Epithelial cell of proximal tubule (primary cell): ENCODE results near the gene RBM19. TPM values are rescaled to one million over a fixed set of nuclear protein-coding genes. Genes with fewer than 3 reads are reported as not detected.
"Not testable (repeated sequence)": the region's sequence is repeated elsewhere in the genome, so short reads cannot be mapped to it uniquely, and the experiment has no call there.

Experiments used
- DNase-seq: peaks from one replicate; pipeline ENCODE4 v3.0.0-alpha.2; 2011; ENCODE audit warnings: low read depth
- H3K4me3 ChIP-seq: 2 replicates; pipeline ENCODE4 v1.5.1; 2011; ENCODE audit warnings: low read depth, mild to moderate bottlenecking, low read length
- total RNA-seq: library from RNA; depleted of rRNA; stranded (reverse); fragments of >200 nt; gene quantifications from 2 replicates; pipeline ENCODE4 v1.2.3, GENCODE V29; 2015
- TF ChIP-seq, protein P1 (sequence below): conservative IDR thresholded peaks from 2 replicates; pipeline ENCODE4 v1.5.1; 2012; ENCODE audit warnings: low read depth, mild to moderate bottlenecking, low read length

The RBM19 gene
- total RNA-seq, 1 donor from 2014 or later, result 26.5 TPM

DNA sequence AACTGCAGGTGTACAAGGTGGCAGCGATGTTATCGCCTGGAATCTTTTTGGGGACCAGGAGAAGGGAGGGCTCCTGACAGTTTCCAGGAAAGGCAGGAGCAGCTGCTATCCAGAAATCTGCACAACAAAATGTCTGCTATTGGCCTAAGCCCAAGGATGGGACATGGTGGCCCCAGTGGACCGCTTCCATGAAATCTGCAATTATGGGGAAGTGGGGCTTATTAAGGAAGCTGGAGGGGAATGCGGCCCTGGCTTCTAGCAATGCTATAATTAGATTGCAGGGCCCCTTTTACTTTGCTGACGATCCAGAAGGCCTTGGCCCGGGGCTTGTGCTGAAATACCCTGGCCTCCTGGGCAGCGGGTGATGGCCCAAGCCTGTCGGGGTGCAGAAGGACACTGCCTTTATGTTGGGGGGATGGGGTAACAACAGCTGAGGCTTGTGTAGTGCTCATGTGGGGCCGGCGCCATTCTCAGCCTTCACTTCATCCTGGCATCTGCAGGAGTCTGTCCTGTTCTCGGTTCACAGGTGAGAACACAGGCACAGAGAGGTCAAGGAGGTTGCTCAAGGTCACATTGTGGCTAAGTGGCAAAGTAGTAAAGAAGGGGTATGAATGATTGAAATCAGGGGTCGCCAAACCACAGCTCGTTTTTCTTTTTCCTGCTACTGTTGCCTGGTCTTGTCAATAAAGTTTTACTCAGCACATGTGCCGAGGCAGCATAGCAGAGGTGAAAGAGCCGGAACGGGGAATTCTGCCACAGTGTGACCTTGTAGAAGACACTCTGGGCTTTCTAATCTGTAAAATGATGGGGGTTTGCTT, 153.5 kb downstream of the RBM19 start:
- TF ChIP-seq, protein P1, sequence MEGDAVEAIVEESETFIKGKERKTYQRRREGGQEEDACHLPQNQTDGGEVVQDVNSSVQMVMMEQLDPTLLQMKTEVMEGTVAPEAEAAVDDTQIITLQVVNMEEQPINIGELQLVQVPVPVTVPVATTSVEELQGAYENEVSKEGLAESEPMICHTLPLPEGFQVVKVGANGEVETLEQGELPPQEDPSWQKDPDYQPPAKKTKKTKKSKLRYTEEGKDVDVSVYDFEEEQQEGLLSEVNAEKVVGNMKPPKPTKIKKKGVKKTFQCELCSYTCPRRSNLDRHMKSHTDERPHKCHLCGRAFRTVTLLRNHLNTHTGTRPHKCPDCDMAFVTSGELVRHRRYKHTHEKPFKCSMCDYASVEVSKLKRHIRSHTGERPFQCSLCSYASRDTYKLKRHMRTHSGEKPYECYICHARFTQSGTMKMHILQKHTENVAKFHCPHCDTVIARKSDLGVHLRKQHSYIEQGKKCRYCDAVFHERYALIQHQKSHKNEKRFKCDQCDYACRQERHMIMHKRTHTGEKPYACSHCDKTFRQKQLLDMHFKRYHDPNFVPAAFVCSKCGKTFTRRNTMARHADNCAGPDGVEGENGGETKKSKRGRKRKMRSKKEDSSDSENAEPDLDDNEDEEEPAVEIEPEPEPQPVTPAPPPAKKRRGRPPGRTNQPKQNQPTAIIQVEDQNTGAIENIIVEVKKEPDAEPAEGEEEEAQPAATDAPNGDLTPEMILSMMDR, result no peak
- no peak overlapping the region for H3K4me3 ChIP-seq
- no peak for DNase-seq

DNA sequence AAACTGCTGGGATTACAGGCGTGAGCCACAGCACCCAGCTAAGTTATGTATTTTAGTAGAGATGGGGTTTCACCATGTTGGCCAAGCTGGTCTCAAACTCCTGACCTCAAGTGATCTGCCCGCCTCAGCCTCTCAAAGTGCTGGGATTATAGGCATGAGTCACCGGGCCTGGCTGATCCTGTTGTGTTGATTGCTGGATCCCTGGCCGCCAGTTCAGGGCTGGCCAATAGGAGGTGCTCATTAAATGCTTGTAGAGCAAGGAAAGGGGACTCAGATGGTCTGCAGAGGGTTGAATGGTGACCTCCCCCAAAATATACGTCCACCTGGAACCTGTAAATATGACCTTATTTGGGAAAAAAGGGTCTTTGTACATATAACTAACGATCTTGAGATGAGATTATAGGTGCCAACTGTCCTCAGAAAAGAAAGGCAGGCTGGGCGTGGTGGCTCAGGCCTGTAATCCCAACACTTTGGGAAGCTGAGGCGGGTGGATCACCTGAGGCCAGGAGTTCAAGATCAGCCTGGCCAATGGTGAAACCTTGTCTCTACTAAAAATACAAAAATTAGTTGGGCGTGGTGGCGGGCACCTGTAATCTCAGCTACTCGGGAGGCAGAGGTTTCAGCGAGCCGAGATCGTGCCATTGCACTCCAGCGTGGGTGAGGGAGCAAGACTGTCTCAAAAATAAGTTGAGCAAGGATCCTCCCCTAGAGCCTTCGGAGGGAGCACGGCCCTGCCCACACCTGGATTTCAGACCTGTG, 156.5 kb downstream of the RBM19 start:
- not testable (repeated sequence) for DNase-seq, H3K4me3 ChIP-seq

DNA sequence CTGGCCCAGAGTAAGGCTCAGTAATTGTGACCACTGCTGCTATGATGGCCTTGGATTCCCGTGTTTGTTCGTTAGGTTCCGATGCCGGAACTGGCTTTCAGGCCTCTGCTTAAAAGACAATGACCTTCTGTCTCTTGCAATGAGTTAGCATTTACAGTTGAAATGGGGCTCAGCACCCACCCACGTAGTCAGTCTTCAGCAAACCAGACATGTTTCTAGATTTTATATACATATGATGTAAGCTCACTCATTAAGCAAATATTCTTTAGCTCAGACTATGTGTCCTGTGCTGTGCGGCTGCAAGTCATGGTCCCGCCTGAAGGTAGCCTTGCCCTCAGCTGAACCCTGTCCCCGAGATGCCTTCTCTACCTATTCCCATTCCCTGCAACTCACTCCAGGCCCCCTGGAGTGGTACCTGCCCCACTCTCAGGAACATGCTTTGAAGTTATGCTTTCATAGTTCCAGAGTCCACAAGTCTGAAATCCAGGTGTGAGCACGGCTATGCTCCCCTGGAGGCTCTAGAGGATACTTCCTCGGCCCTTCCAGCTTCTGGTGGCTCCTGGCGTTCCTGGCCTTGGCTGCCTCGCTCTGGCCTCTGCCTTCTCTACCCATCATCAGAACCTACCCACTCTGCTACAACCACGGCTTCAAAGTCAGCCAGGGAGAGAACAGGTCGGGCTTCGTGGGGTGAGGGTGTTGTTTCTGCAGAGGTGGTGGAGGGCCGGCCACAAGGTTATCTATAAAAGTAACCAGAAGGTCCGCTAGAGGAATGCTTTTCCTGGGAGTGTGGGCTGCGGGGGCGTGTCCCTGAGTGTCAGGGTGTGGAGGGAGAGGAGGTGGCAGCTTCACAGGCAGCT, 157.8 kb downstream of the RBM19 start:
- DNase-seq, result no peak

DNA sequence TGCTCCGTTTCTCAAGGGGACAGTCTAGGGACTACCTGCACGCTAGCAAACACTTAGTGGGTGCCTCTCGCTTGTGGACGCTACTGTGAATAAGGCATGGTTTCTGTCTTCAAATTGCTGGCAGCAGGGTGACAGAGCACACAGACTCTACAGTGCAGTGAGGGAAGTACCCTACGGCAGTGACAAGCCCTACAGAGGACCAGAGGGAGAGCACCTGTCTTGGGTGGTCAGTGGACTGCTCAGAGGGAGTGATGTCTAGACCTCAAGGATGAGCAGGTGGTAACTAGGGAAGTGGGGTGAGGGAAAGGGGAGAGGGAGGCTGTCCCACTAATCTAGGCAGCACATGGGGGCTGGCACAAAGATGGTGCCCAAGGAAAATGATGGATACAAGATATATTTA, 160.5 kb downstream of the RBM19 start:
- TF ChIP-seq, protein P1, result no peak
- H3K4me3 ChIP-seq, result no peak overlapping the region
- DNase-seq, result no peak

More for the DNA sequence above, 157.8 kb downstream of the RBM19 start:
- H3K4me3 ChIP-seq, result no peak overlapping the region
- TF ChIP-seq, protein P1, result no peak

DNA sequence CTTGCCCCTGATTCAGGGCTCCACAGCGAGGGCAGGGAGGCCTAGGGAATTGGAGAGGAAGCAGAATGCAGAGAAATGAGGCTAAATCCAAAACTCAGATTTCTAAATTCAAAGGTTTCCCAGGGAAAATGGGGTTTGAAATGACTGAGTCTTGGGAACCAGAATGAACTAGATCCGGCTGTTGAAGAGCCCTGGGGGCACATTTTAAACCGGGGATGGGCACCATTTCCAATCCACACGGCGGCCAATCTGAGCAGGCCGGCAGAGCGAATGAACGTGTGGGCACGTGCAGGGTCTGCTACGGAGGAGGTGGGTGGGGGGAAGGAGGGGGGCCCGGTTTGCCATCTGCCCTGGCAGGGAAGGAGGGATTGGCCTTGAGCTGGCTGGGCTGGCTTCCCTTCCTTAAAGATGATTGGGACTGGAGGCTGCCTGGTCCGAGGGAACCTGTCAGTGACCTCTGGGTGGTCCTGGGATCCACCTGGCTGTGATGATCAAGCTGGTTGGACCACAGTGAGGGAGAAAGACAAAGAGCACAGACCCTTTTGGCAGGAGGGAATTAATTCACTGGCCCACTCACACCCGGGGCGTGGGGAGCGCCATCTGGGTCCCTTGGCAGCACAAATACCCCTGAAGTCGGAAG, 161.0 kb downstream of the RBM19 start:
- TF ChIP-seq, protein P1, result no peak
- H3K4me3 ChIP-seq, result no peak overlapping the region
- no peak for DNase-seq

DNA sequence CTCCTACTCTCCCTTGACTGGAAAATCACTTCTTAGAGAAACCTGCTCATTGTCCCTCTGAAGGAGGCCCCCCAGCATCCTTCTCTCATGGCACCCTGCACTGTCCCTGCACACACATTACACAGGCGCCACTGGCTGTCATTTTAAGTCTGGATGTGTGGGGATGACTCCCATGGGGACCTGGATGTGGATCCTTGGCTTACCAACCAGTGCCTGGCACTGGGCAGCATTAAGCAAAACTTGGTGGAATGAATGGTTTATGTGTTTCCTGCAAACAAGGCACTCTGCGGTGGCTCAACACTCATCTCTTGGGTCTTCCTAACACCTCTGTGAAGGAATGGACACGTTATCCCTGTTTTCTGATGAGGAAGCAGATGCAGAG, 162.4 kb downstream of the RBM19 start:
- TF ChIP-seq, protein P1, result no peak

More for the DNA sequence above, 162.4 kb downstream of the RBM19 start:
- H3K4me3 ChIP-seq, result no peak overlapping the region
- DNase-seq, result no peak
